NOMO-1 treated with dmso at 0.1 percent for 144 hours (cell line): ENCODE results near the gene PI4KA.
"Not testable (repeated sequence)": the region's sequence is repeated elsewhere in the genome, so short reads cannot be mapped to it uniquely, and the experiment has no call there.

ENCODE experiments used
- DNase-seq: peaks from one replicate; lab custom pipeline; 2025; ENCODE audit not compliant: unreplicated experiment; lab: John Stamatoyannopoulos, UW

Gene PI4KA

GRCh38 chr22:20671409-20672081 is 187.1 kb downstream of the PI4KA start:
- no peak for DNase-seq

GRCh38 chr22:20670457-20671261 is 188.0 kb downstream of the PI4KA start:
- DNase-seq, result not testable (repeated sequence)

GRCh38 chr22:20669884-20670283 is 188.7 kb downstream of the PI4KA start:
- not testable (repeated sequence) for DNase-seq

GRCh38 chr22:20669471-20669870 is 189.1 kb downstream of the PI4KA start:
- DNase-seq, result not testable (repeated sequence)

GRCh38 chr22:20668769-20669168 is 189.8 kb downstream of the PI4KA start:
- not testable (repeated sequence) for DNase-seq

- DNase-seq, result not testable (repeated sequence)
Measured at GRCh38 chr22:20668226-20668625, 190.4 kb downstream of the PI4KA start.

- not testable (repeated sequence) for DNase-seq
Measured at GRCh38 chr22:20667548-20667947, 191.1 kb downstream of the PI4KA start.

GRCh38 chr22:20666560-20666959 is 192.1 kb downstream of the PI4KA start:
- no peak for DNase-seq

- DNase-seq, result no peak
Measured at GRCh38 chr22:20664594-20664959, 194.0 kb downstream of the PI4KA start.

- no peak for DNase-seq
Measured at GRCh38 chr22:20663941-20664593, 194.5 kb downstream of the PI4KA start.

- DNase-seq, result no peak
Measured at GRCh38 chr22:20663137-20663828, 195.3 kb downstream of the PI4KA start.

GRCh38 chr22:20662524-20663036 is 196.0 kb downstream of the PI4KA start:
- not testable (repeated sequence) for DNase-seq

GRCh38 chr22:20661473-20661872 is 197.1 kb downstream of the PI4KA start:
- DNase-seq, result no peak

GRCh38 chr22:20660441-20661054 is 198.1 kb downstream of the PI4KA start:
- no peak for DNase-seq

GRCh38 chr22:20659920-20660319 is 198.7 kb downstream of the PI4KA start:
- DNase-seq, result no peak

GRCh38 chr22:20659258-20659657 is 199.4 kb downstream of the PI4KA start:
- no peak for DNase-seq

- DNase-seq, result no peak
Measured at GRCh38 chr22:20658433-20659222, 200.0 kb downstream of the PI4KA start.

GRCh38 chr22:20657963-20658362 is 200.6 kb downstream of the PI4KA start:
- no peak for DNase-seq
